ENCODE results near the gene LGR5.

DNA sequence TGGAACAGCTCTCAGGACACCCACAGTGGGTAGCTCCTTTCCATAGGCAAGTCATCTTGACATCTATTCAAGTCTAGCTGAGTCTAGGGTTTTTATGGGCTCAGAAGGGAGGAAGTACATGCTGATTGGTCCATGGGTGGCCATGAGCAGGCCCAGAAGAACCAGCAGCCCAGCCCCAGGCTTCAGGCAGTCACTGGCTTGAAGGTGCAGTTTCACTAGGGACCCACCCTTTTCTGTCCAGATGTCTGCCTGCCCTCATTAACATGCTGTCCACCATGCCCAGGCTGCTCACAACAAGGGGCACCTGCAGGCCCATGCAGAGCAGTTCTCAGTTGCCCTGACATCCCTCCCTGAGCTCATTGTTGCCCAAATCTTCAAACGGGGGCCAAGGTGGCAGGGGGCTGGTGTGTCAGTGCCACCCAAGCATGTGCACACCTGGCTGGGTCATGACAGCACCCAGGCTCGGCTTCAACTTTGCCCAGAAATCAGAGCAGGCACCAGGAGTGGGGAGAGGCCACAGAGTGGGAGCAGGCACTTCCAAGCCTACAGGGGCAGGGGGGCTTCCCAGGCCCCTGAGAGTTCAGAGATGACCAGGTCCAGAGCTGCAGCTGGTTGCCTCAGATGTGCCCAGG, 18.7 kb upstream of the LGR5 start:
- TF ChIP-seq, protein P1, sequence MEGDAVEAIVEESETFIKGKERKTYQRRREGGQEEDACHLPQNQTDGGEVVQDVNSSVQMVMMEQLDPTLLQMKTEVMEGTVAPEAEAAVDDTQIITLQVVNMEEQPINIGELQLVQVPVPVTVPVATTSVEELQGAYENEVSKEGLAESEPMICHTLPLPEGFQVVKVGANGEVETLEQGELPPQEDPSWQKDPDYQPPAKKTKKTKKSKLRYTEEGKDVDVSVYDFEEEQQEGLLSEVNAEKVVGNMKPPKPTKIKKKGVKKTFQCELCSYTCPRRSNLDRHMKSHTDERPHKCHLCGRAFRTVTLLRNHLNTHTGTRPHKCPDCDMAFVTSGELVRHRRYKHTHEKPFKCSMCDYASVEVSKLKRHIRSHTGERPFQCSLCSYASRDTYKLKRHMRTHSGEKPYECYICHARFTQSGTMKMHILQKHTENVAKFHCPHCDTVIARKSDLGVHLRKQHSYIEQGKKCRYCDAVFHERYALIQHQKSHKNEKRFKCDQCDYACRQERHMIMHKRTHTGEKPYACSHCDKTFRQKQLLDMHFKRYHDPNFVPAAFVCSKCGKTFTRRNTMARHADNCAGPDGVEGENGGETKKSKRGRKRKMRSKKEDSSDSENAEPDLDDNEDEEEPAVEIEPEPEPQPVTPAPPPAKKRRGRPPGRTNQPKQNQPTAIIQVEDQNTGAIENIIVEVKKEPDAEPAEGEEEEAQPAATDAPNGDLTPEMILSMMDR (IDR thresholded peaks at IDR 0.05) = no peak
- TF ChIP-seq POLR2A (IDR thresholded peaks at IDR 0.05) = no peak
- no peak for TF ChIP-seq EP300 (IDR thresholded peaks at IDR 0.05)
